ENCODE data around the gene BBOX1.
"Not testable (repeated sequence)": the region's sequence is repeated elsewhere in the genome, so short reads cannot be mapped to it uniquely, and the experiment has no call there.

The BBOX1 gene

DNA sequence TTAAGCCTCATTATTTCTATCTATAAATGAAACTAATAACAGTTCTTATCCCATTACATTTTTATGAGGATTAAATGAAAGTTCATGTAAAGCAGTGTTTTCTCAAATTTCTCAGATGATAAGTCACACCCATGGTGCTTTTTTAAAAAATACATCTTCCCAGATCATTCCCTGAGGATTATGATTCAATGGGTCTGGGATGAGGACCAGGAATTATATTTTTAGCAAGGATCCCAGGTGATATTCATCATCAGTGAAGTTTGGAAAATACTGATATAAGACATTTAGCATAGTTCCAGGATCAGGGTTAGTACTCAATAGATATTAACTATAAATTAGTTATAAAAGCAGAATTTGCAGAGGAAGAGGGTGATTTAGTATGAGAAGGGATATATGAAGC, 89.1 kb downstream of the BBOX1 start:
- Histone ChIP-seq H3K9me3 (ENCODE audit: insufficient read depth, low read depth, low read length) (peaks cover 2% of the 10 kb centered on the region; the same call in 1 of the 2 replicates), H3K27me3 (ENCODE audit: insufficient read depth, low read length) (no peaks in the 10 kb centered on the region), H3K36me3 (ENCODE audit: insufficient read depth, low read length) (no peaks in the 10 kb centered on the region), H3K4me3 (ENCODE audit: low read length) (no peak overlapping the region), H3K4me1 (ENCODE audit: insufficient read depth, low read length) (no peaks in the 10 kb centered on the region), H3K27ac (ENCODE audit: low read depth, low read length) (no peak overlapping the region), H3K9ac (ENCODE audit: low read depth, low read length) (no peak overlapping the region)

- peaks cover 4% of the 10 kb centered on the region; the same call in 1 of the 2 replicates for H3K9me3 ChIP-seq (ENCODE audit: insufficient read depth, low read depth, low read length)
- no peak overlapping the region for H3K4me3 ChIP-seq (ENCODE audit: low read length)
- no peak overlapping the region for H3K9ac ChIP-seq (ENCODE audit: low read depth, low read length)
- H3K27ac ChIP-seq (ENCODE audit: low read depth, low read length): no peak overlapping the region
- no peaks in the 10 kb centered on the region for H3K27me3 ChIP-seq (ENCODE audit: insufficient read depth, low read length)
- H3K4me1 ChIP-seq (ENCODE audit: insufficient read depth, low read length): no peaks in the 10 kb centered on the region
- no peaks in the 10 kb centered on the region for H3K36me3 ChIP-seq (ENCODE audit: insufficient read depth, low read length)
Measured at GRCh38 chr11:27130806-27131205, 90.2 kb downstream of the BBOX1 start.

GRCh38 chr11:27135924-27136329, 95.3 kb downstream of the BBOX1 start:
- H3K4me3 ChIP-seq (ENCODE audit: low read length); H3K4me1 ChIP-seq (ENCODE audit: insufficient read depth, low read length); H3K27me3 ChIP-seq (ENCODE audit: insufficient read depth, low read length); H3K36me3 ChIP-seq (ENCODE audit: insufficient read depth, low read length); H3K9ac ChIP-seq (ENCODE audit: low read depth, low read length); H3K27ac ChIP-seq (ENCODE audit: low read depth, low read length): not testable (repeated sequence)
- peaks cover 23% of the 10 kb centered on the region for H3K9me3 ChIP-seq (ENCODE audit: insufficient read depth, low read depth, low read length)
- 90% methylated on average over 8 of the region's 8 CpGs for WGBS

- H3K9ac ChIP-seq (ENCODE audit: low read depth, low read length): no peak overlapping the region
- H3K27me3 ChIP-seq (ENCODE audit: insufficient read depth, low read length): no peaks in the 10 kb centered on the region
- no peaks in the 10 kb centered on the region for H3K36me3 ChIP-seq (ENCODE audit: insufficient read depth, low read length)
- peaks cover 23% of the 10 kb centered on the region for H3K9me3 ChIP-seq (ENCODE audit: insufficient read depth, low read depth, low read length)
- H3K4me3 ChIP-seq (ENCODE audit: low read length): no peak overlapping the region
- no peak overlapping the region for H3K27ac ChIP-seq (ENCODE audit: low read depth, low read length)
- no peaks in the 10 kb centered on the region for H3K4me1 ChIP-seq (ENCODE audit: insufficient read depth, low read length)
Measured at GRCh38 chr11:27138716-27139115, 98.1 kb downstream of the BBOX1 start.

DNA sequence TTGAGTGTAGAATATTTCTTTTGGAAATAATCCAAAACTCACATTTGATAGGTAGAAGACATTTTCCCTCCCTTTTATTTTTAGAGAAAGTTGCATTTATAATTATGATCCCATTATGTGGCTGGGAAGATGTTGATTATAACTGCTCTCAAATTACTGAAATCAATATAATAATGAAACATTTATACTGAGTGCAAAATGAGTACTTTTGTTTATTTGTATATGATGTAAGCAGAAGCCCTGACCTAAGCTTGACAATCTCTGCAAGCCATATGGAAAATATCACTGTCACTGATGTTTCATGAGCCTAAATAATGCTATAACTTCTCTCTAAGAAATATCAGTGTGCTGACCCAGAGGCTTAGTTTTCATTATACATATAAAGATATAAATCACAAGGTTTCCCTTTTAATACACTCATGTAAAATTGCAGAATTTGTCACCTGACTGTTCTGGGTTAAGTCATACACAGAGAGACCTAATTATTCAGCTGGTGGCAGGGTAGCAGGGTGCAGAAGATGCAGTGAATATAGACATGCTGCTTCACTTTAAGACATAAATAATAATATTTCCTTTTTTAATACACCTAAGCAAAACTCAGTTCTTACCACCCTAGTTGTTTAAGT, 99.2 kb downstream of the BBOX1 start:
- Histone ChIP-seq H3K36me3 (ENCODE audit: insufficient read depth, low read length) (no peaks in the 10 kb centered on the region), H3K9me3 (ENCODE audit: insufficient read depth, low read depth, low read length) (peaks cover 21% of the 10 kb centered on the region), H3K4me3 (ENCODE audit: low read length) (no peak overlapping the region), H3K4me1 (ENCODE audit: insufficient read depth, low read length) (no peaks in the 10 kb centered on the region), H3K27ac (ENCODE audit: low read depth, low read length) (no peak overlapping the region), H3K9ac (ENCODE audit: low read depth, low read length) (no peak overlapping the region), H3K27me3 (ENCODE audit: insufficient read depth, low read length) (no peaks in the 10 kb centered on the region)

- Histone ChIP-seq H3K9ac (ENCODE audit: low read depth, low read length) (no peak overlapping the region), H3K36me3 (ENCODE audit: insufficient read depth, low read length) (no peaks in the 10 kb centered on the region), H3K9me3 (ENCODE audit: insufficient read depth, low read depth, low read length) (peaks cover 12% of the 10 kb centered on the region), H3K27me3 (ENCODE audit: insufficient read depth, low read length) (no peaks in the 10 kb centered on the region), H3K4me3 (ENCODE audit: low read length) (no peak overlapping the region), H3K4me1 (ENCODE audit: insufficient read depth, low read length) (no peaks in the 10 kb centered on the region), H3K27ac (ENCODE audit: low read depth, low read length) (no peak overlapping the region)
- no CpG with 5 or more reads among the region's 1 CpG for WGBS
Measured at GRCh38 chr11:27141576-27141975, 101.0 kb downstream of the BBOX1 start.

GRCh38 chr11:27147916-27148315, 107.3 kb downstream of the BBOX1 start:
- Histone ChIP-seq H3K9ac (ENCODE audit: low read depth, low read length) (no peak overlapping the region), H3K4me1 (ENCODE audit: insufficient read depth, low read length) (peaks cover 3% of the 10 kb centered on the region; the same call in 1 of the 2 replicates), H3K27me3 (ENCODE audit: insufficient read depth, low read length) (no peaks in the 10 kb centered on the region), H3K36me3 (ENCODE audit: insufficient read depth, low read length) (no peaks in the 10 kb centered on the region), H3K4me3 (ENCODE audit: low read length) (no peak overlapping the region), H3K27ac (ENCODE audit: low read depth, low read length) (no peak overlapping the region), H3K9me3 (ENCODE audit: insufficient read depth, low read depth, low read length) (no peaks in the 10 kb centered on the region)
- no CpG with 5 or more reads among the region's 1 CpG for WGBS

- Histone ChIP-seq H3K9ac (ENCODE audit: low read depth, low read length) (no peak overlapping the region), H3K27ac (ENCODE audit: low read depth, low read length) (no peak overlapping the region), H3K27me3 (ENCODE audit: insufficient read depth, low read length) (no peaks in the 10 kb centered on the region), H3K9me3 (ENCODE audit: insufficient read depth, low read depth, low read length) (no peaks in the 10 kb centered on the region), H3K36me3 (ENCODE audit: insufficient read depth, low read length) (no peaks in the 10 kb centered on the region), H3K4me1 (ENCODE audit: insufficient read depth, low read length) (peaks cover 3% of the 10 kb centered on the region; the same call in 1 of the 2 replicates), H3K4me3 (ENCODE audit: low read length) (no peak overlapping the region)
Measured at GRCh38 chr11:27148506-27148905, 107.9 kb downstream of the BBOX1 start.

DNA sequence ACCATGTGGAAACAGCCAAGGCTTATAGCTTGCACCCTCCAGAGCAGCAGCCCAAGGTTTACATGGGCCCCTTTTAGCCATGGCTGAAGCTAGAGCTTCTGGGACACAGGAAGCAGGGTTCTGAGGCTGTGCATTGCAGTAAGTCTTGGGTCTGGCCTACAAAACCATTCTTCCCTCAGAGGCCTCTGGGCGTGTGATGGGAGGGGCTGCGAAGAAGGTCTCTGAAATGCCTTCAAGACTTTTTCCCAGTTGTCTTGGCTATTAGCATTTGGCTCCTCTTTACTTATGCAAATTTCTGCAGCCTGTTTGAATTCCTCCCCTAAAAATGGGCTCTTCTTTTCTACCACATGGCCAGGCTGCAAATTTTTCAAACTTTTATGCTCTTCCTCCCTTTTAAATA, 109.5 kb downstream of the BBOX1 start:
- Histone ChIP-seq H3K4me3 (ENCODE audit: low read length) (no peak overlapping the region), H3K4me1 (ENCODE audit: insufficient read depth, low read length) (peaks cover 3% of the 10 kb centered on the region; the same call in 1 of the 2 replicates), H3K9me3 (ENCODE audit: insufficient read depth, low read depth, low read length) (no peaks in the 10 kb centered on the region), H3K27ac (ENCODE audit: low read depth, low read length) (no peak overlapping the region), H3K27me3 (ENCODE audit: insufficient read depth, low read length) (no peaks in the 10 kb centered on the region), H3K36me3 (ENCODE audit: insufficient read depth, low read length) (no peaks in the 10 kb centered on the region), H3K9ac (ENCODE audit: low read depth, low read length) (no peak overlapping the region)
- WGBS: 87% methylated on average over 2 of the region's 2 CpGs

- WGBS: 100% methylated on average over 1 of the region's 1 CpG
Measured at GRCh38 chr11:27153136-27153535, 112.5 kb downstream of the BBOX1 start.

DNA sequence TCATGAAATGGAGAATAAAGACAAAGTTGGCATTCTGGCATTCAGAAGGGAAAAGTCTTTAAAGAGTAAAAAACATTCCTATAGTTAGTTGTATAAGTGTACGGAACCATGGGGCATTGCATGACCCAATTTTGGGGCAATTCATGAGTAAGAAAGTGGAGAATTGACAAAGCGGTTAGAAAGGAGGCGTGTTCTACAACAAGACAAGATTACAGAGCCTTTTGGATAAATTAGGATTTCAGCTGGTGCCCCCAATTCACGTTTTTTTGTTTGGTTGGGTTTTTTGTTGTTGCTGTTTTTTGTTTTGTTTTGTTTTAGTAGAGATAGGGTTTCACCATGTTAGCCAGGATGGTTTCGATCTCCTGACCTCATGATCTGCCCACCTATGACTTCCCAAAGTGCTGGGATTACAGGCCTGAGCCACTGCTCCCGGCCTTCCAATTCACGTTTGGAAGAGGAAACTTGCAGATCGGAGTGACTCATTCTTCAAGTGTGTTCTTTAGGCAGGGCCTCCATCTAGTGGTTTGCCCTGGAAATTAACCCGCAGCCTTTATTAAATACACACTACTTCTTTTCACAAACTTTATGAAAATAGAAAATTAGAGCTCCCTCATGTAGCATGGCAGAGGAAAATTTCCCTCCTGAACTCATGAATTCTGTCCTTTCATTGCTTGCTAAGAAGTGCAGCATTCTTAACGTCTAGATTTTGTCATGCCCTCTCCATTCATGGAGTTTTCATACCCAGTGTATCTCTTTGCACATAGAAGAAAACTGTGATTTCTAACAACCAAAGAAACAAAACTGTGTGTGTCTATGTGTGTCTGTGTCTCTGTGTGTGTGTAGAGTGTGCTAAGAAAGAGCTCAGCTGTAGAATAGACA, 118.1 kb downstream of the BBOX1 start:
- H3K27me3 ChIP-seq (ENCODE audit: insufficient read depth, low read length): no peaks in the 10 kb centered on the region
- WGBS: 62% methylated on average over 9 of the region's 10 CpGs
- H3K27ac ChIP-seq (ENCODE audit: low read depth, low read length): no peak overlapping the region
- H3K9ac ChIP-seq (ENCODE audit: low read depth, low read length): no peak overlapping the region
- H3K36me3 ChIP-seq (ENCODE audit: insufficient read depth, low read length): no peaks in the 10 kb centered on the region; the same call in 1 of the 2 replicates
- H3K9me3 ChIP-seq (ENCODE audit: insufficient read depth, low read depth, low read length): peaks cover 10% of the 10 kb centered on the region
- no peaks in the 10 kb centered on the region for H3K4me1 ChIP-seq (ENCODE audit: insufficient read depth, low read length)
- H3K4me3 ChIP-seq (ENCODE audit: low read length): no peak overlapping the region

More at GRCh38 chr11:27153136-27153535, 112.5 kb downstream of the BBOX1 start:
- Histone ChIP-seq H3K36me3 (ENCODE audit: insufficient read depth, low read length) (no peaks in the 10 kb centered on the region; the same call in 1 of the 2 replicates), H3K4me3 (ENCODE audit: low read length) (no peak overlapping the region), H3K27ac (ENCODE audit: low read depth, low read length) (no peak overlapping the region), H3K9me3 (ENCODE audit: insufficient read depth, low read depth, low read length) (peaks cover 6% of the 10 kb centered on the region), H3K9ac (ENCODE audit: low read depth, low read length) (no peak overlapping the region), H3K4me1 (ENCODE audit: insufficient read depth, low read length) (peaks cover 3% of the 10 kb centered on the region; the same call in 1 of the 2 replicates), H3K27me3 (ENCODE audit: insufficient read depth, low read length) (no peaks in the 10 kb centered on the region)

Measured in HUES64 (cell line).